ENCODE measurements around the gene MED13L.

MED13L gene

GRCh38 chr12:116262741-116263140 lies 14.8 kb downstream of the MED13L start:
- no peaks in the 10 kb centered on the region for H3K36me3 ChIP-seq (ENCODE audit: low read depth)
- no peak for ATAC-seq (ENCODE audit: low read depth)
- no peaks in the 10 kb centered on the region for H3K9me3 ChIP-seq (ENCODE audit: severe bottlenecking)
- TF ChIP-seq CTCF (IDR thresholded peaks at IDR 0.05; ENCODE audit: poor library complexity, severe bottlenecking): no peak
- H3K4me3 ChIP-seq (ENCODE audit: severe bottlenecking): no peak overlapping the region
- H3K4me1 ChIP-seq (ENCODE audit: insufficient read depth, poor library complexity, severe bottlenecking): peaks cover 30% of the 10 kb centered on the region
- no peaks in the 10 kb centered on the region for H3K27me3 ChIP-seq (ENCODE audit: insufficient read depth, poor library complexity, severe bottlenecking)
- H3K27ac ChIP-seq (ENCODE audit: poor library complexity, severe bottlenecking): no peak overlapping the region
- DNase-seq (ENCODE audit: low spot score): no peak

GRCh38 chr12:116261525-116262100 lies 15.9 kb downstream of the MED13L start:
- Histone ChIP-seq H3K36me3 (ENCODE audit: low read depth) (no peaks in the 10 kb centered on the region), H3K27me3 (ENCODE audit: insufficient read depth, poor library complexity, severe bottlenecking) (no peaks in the 10 kb centered on the region), H3K4me3 (ENCODE audit: severe bottlenecking) (no peak overlapping the region), H3K9me3 (ENCODE audit: severe bottlenecking) (no peaks in the 10 kb centered on the region), H3K4me1 (ENCODE audit: insufficient read depth, poor library complexity, severe bottlenecking) (peaks cover 18% of the 10 kb centered on the region), H3K27ac (ENCODE audit: poor library complexity, severe bottlenecking) (no peak overlapping the region)
- DNase-seq (ENCODE audit: low spot score) (no peak), ATAC-seq (ENCODE audit: low read depth) (no peak)
- no peak for TF ChIP-seq CTCF (IDR thresholded peaks at IDR 0.05; ENCODE audit: poor library complexity, severe bottlenecking)

- no peak for TF ChIP-seq CTCF (IDR thresholded peaks at IDR 0.05; ENCODE audit: poor library complexity, severe bottlenecking)
Observed at GRCh38 chr12:116259800-116260577, 17.5 kb downstream of the MED13L start.

GRCh38 chr12:116257826-116258225 lies 19.7 kb downstream of the MED13L start:
- Histone ChIP-seq H3K27ac (ENCODE audit: poor library complexity, severe bottlenecking) (no peak overlapping the region), H3K4me3 (ENCODE audit: severe bottlenecking) (no peak overlapping the region), H3K27me3 (ENCODE audit: insufficient read depth, poor library complexity, severe bottlenecking) (no peaks in the 10 kb centered on the region), H3K9me3 (ENCODE audit: severe bottlenecking) (no peaks in the 10 kb centered on the region), H3K4me1 (ENCODE audit: insufficient read depth, poor library complexity, severe bottlenecking) (peaks cover 2% of the 10 kb centered on the region), H3K36me3 (ENCODE audit: low read depth) (no peaks in the 10 kb centered on the region)
- DNase-seq (ENCODE audit: low spot score) (no peak), ATAC-seq (ENCODE audit: low read depth) (no peak)
- TF ChIP-seq CTCF (IDR thresholded peaks at IDR 0.05; ENCODE audit: poor library complexity, severe bottlenecking): no peak

More at GRCh38 chr12:116259800-116260577, 17.5 kb downstream of the MED13L start:
- H3K27ac ChIP-seq (ENCODE audit: poor library complexity, severe bottlenecking): no peak overlapping the region
- ATAC-seq (ENCODE audit: low read depth) (no peak), DNase-seq (ENCODE audit: low spot score) (no peak)
- H3K27me3 ChIP-seq (ENCODE audit: insufficient read depth, poor library complexity, severe bottlenecking): no peaks in the 10 kb centered on the region
- no peak overlapping the region for H3K4me3 ChIP-seq (ENCODE audit: severe bottlenecking)
- no peaks in the 10 kb centered on the region for H3K36me3 ChIP-seq (ENCODE audit: low read depth)
- H3K9me3 ChIP-seq (ENCODE audit: severe bottlenecking): no peaks in the 10 kb centered on the region
- H3K4me1 ChIP-seq (ENCODE audit: insufficient read depth, poor library complexity, severe bottlenecking): peaks cover 3% of the 10 kb centered on the region

- no peaks in the 10 kb centered on the region for H3K9me3 ChIP-seq (ENCODE audit: severe bottlenecking)
Observed at GRCh38 chr12:116257215-116257614, 20.3 kb downstream of the MED13L start.

More at GRCh38 chr12:116257215-116257614, 20.3 kb downstream of the MED13L start:
- Histone ChIP-seq H3K27me3 (ENCODE audit: insufficient read depth, poor library complexity, severe bottlenecking) (no peaks in the 10 kb centered on the region), H3K36me3 (ENCODE audit: low read depth) (no peaks in the 10 kb centered on the region), H3K27ac (ENCODE audit: poor library complexity, severe bottlenecking) (no peak overlapping the region), H3K4me3 (ENCODE audit: severe bottlenecking) (no peak overlapping the region), H3K4me1 (ENCODE audit: insufficient read depth, poor library complexity, severe bottlenecking) (peaks cover 2% of the 10 kb centered on the region)
- no peak for DNase-seq (ENCODE audit: low spot score)
- ATAC-seq (ENCODE audit: low read depth): peak; percentile 68
- TF ChIP-seq CTCF (IDR thresholded peaks at IDR 0.05; ENCODE audit: poor library complexity, severe bottlenecking): no peak
